ENCODE measurements around the gene FASTK. TPM values are rescaled to one million over a fixed set of nuclear protein-coding genes. Genes with fewer than 3 reads are reported as not detected.

FASTK gene
- total and polyA plus RNA-seq, 2 experiments from 2014 or later, result 109 to 145 TPM

- in situ Hi-C loops (cut with MboI), result no loop called here
- WGBS, 2 experiments (ENCODE audit: low coverage in 1 of 2, low lambda C conversion rate in 2 of 2, missing lambda C conversion rate in 2 of 2), result 71 to 73% methylated on average over 22 of the region's 22 CpGs
- H3K4me1 ChIP-seq (ENCODE audit: insufficient read depth), result peaks cover 23% of the 10 kb centered on the region
These were observed 9.5 kb upstream of the FASTK start for GRCh38 chr7:151089893-151090730.

GRCh38 chr7:151088856-151089699 lies 8.5 kb upstream of the FASTK start:
- H3K27me3 ChIP-seq (replicated peaks; ENCODE audit: insufficient read depth), result no peaks in the 10 kb centered on the region
- H2AFZ ChIP-seq, result peak overlapping the region; percentile 57
- 17 to 21% methylated on average over 29 to 30 of the region's 30 CpGs for WGBS, 2 experiments (ENCODE audit: low coverage in 1 of 2, low lambda C conversion rate in 2 of 2, missing lambda C conversion rate in 2 of 2)
- no peaks in the 10 kb centered on the region for H3K9me3 ChIP-seq (ENCODE audit: low read depth)
- no peaks in the 10 kb centered on the region for H3K9me2 ChIP-seq (ENCODE audit: insufficient read depth)
- peaks cover 71% of the 10 kb centered on the region for H3K79me2 ChIP-seq (ENCODE audit: insufficient read depth)
- peak overlapping the region; percentile 87 for H3K4me3 ChIP-seq
- DNase-seq, result peak; percentile 89
- peak overlapping the region; percentile 92 for H3K9ac ChIP-seq
- TF ChIP-seq EZH2 (IDR thresholded peaks at IDR 0.05; ENCODE audit: insufficient read depth, poor library complexity, severe bottlenecking) (no peak), EZH2phosphoT487 (IDR thresholded peaks at IDR 0.05; ENCODE audit: insufficient read depth, low read depth) (no peak)
- no peaks in the 10 kb centered on the region for H3K36me3 ChIP-seq (ENCODE audit: low read depth)
- peak overlapping the region; percentile 94 for H3K4me2 ChIP-seq (ENCODE audit: unreplicated experiment)
- H3F3A ChIP-seq (ENCODE audit: insufficient read depth), result peaks cover 36% of the 10 kb centered on the region
- H3K27ac ChIP-seq, result peak overlapping the region; percentile 95
- H4K20me1 ChIP-seq (ENCODE audit: insufficient read depth), result no peaks in the 10 kb centered on the region; the same call in 1 of the 2 replicates
- peaks cover 23% of the 10 kb centered on the region for H3K4me1 ChIP-seq (ENCODE audit: insufficient read depth)
- in situ Hi-C loops (cut with MboI), result no loop called here

More at GRCh38 chr7:151089893-151090730, 9.5 kb upstream of the FASTK start:
- no peaks in the 10 kb centered on the region; the same call in 1 of the 2 replicates for H4K20me1 ChIP-seq (ENCODE audit: insufficient read depth)
- H3F3A ChIP-seq (ENCODE audit: insufficient read depth), result peaks cover 39% of the 10 kb centered on the region
- H3K4me2 ChIP-seq (ENCODE audit: unreplicated experiment), result peak overlapping the region; percentile 94
- DNase-seq, result peak; percentile 57
- no peaks in the 10 kb centered on the region for H3K27me3 ChIP-seq (replicated peaks; ENCODE audit: insufficient read depth)
- no peaks in the 10 kb centered on the region for H3K36me3 ChIP-seq (ENCODE audit: low read depth)
- TF ChIP-seq EZH2phosphoT487 (IDR thresholded peaks at IDR 0.05; ENCODE audit: insufficient read depth, low read depth) (no peak), EZH2 (IDR thresholded peaks at IDR 0.05; ENCODE audit: insufficient read depth, poor library complexity, severe bottlenecking) (no peak)
- H3K27ac ChIP-seq, result peak overlapping the region; percentile 95
- no peaks in the 10 kb centered on the region for H3K9me2 ChIP-seq (ENCODE audit: insufficient read depth)
- no peaks in the 10 kb centered on the region for H3K9me3 ChIP-seq (ENCODE audit: low read depth)
- H2AFZ ChIP-seq, result no peak overlapping the region
- H3K4me3 ChIP-seq, result no peak overlapping the region; the same call in 1 of the 2 replicates
- H3K79me2 ChIP-seq (ENCODE audit: insufficient read depth), result peaks cover 82% of the 10 kb centered on the region
- H3K9ac ChIP-seq, result peak overlapping the region; percentile 92

- H3K79me2 ChIP-seq (ENCODE audit: insufficient read depth), result peaks cover 63% of the 10 kb centered on the region
- H3K4me3 ChIP-seq, result peak overlapping the region; percentile 87
- H3K36me3 ChIP-seq (ENCODE audit: low read depth), result no peaks in the 10 kb centered on the region
- peak overlapping the region; percentile 92 for H3K9ac ChIP-seq
- peaks cover 37% of the 10 kb centered on the region for H3F3A ChIP-seq (ENCODE audit: insufficient read depth)
- no peaks in the 10 kb centered on the region for H3K27me3 ChIP-seq (replicated peaks; ENCODE audit: insufficient read depth)
- peak overlapping the region; percentile 95 for H3K27ac ChIP-seq
- H2AFZ ChIP-seq, result peak overlapping the region; percentile 57
- H4K20me1 ChIP-seq (ENCODE audit: insufficient read depth), result no peaks in the 10 kb centered on the region; the same call in 1 of the 2 replicates
- 5 to 9% methylated on average over 16 of the region's 16 CpGs for WGBS, 2 experiments (ENCODE audit: low coverage in 1 of 2, low lambda C conversion rate in 2 of 2, missing lambda C conversion rate in 2 of 2)
- peaks cover 23% of the 10 kb centered on the region for H3K4me1 ChIP-seq (ENCODE audit: insufficient read depth)
- H3K4me2 ChIP-seq (ENCODE audit: unreplicated experiment), result peak overlapping the region; percentile 94
- H3K9me3 ChIP-seq (ENCODE audit: low read depth), result no peaks in the 10 kb centered on the region
- in situ Hi-C loops (cut with MboI), result no loop called here
- H3K9me2 ChIP-seq (ENCODE audit: insufficient read depth), result no peaks in the 10 kb centered on the region
- peak; percentile 75 for DNase-seq
- no peak for TF ChIP-seq EZH2phosphoT487 (IDR thresholded peaks at IDR 0.05; ENCODE audit: insufficient read depth, low read depth)
- TF ChIP-seq EZH2 (IDR thresholded peaks at IDR 0.05; ENCODE audit: insufficient read depth, poor library complexity, severe bottlenecking), result no peak
These were observed 7.6 kb upstream of the FASTK start for GRCh38 chr7:151088019-151088855.

All from GM23248 (cell line).